NCI-H524 (cell line): Measurements from ENCODE around the gene TBC1D4.

Experiments used
- DNase-seq, 2 experiments: peaks; one replicate each; lab custom pipeline; 2025; lab: John Stamatoyannopoulos, UW

Gene TBC1D4

DNA sequence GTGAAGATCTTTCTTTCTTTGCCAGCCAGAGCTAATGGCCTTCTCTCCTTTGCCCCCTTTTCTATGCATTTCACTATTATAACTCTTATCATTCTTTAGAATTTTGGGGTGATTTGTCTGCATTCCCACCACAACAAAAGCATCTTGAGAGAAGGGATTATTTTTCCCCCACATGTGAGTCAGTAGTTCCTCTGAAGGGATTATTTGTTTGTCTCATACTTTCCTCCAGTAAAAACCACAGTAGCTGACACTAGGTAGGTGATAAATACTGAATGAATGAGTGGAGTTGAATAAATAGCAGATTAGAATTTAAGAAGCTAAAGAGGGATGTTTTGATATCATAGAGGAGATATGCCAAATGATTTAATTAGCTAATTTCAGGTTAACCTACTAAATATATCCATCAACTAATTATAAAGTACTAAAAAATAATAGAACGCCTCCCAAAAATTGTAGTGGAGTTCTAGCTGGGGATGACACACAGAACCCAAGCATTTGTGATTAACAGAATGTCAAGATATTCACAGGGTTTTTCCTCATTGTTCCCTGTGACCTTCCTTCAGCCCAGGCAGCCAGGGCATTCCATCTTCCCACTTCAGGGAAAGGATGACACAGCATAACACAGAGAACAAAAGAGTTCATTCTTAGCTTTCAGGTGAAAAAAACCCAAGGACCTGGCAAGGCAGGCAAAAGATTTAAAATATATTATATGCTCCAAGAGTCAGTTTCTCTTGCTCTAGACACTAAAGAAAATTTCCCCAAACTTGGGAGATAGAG lies 3.5 kb upstream of the TBC1D4 start:
- DNase-seq, result no peak

DNA sequence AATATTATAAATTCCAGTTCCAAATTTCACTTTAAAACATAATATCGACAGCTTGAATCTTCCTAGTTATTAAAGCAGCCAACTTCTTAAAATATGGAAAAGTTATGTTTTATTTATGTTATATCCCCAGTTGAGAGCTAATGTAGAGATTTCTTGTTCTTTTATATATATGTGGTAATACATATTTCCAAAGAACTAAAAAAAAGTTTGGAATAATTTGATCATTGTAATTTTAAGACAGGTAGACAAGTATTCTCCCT lies 781 bp upstream of the TBC1D4 start:
- no peak for DNase-seq

DNA sequence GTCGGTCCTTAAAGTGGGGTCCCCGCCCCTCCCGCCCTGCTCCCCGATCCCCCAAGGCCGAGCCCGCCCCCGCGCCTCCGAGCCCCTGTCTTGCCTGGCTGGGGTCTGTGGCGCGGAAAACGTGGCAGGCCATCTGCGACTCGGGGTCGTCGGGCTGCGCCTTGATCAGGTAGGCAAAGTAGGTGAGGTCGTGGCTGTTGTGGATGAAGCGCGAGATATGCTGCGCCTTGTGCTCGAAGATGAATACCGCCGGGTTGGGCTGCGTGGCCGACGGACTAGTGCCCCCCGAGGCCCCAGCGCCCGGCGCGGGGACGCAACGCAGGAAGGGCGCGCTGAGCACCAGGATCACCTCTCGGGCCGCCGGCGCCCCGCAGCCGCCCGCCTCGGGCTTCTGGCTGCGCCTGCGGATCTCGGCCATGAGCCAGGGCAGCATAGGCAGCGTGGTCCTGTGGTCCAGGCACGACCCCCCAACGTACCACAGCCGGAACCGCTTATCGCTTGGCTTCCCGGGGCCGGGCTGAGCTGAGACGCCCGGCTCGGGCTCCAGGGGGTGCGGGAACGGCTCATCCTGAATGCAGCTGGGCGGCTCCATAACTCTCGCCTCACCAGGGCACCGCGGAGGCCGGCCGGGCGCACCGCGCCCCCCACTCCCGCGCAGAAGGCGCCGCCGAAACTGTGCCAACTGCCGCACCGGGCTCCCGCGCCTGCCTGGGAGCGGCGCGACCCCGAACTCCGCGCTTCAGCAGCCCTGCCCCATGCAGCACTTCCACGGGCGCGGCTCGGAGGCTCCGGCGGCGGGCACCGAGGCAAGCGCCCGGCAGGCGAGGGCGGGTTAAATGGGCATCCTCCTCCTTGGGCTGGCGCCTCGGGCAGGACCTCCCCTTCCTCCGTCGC lies 546 bp downstream of the TBC1D4 start:
- DNase-seq, result peak; percentile 33 to 60

DNA sequence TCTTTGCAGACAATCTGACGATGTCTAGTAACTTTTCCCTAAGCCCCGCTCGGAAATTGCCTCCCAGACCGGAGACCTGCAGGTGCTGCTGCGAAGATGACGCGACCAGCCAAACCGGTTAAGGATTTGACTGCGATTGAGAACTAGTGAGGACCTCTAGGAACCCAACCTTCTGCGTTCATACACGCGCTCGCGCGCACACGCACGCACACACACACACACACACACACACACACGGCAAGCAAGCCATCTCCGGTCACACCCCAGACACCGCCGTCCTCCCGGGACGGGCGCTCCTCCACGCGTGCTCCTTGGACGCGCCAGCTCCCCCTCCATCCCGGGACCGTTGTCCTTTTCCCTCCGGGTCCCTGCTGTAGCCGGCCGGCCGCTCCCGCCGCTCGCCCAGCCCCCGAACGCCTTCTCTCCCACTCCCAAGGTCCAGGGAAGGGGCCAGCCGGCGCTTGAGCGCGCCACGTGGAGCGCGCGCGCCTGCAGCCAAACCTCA lies 1.2 kb downstream of the TBC1D4 start:
- DNase-seq, result peak; percentile 24 to 78

DNA sequence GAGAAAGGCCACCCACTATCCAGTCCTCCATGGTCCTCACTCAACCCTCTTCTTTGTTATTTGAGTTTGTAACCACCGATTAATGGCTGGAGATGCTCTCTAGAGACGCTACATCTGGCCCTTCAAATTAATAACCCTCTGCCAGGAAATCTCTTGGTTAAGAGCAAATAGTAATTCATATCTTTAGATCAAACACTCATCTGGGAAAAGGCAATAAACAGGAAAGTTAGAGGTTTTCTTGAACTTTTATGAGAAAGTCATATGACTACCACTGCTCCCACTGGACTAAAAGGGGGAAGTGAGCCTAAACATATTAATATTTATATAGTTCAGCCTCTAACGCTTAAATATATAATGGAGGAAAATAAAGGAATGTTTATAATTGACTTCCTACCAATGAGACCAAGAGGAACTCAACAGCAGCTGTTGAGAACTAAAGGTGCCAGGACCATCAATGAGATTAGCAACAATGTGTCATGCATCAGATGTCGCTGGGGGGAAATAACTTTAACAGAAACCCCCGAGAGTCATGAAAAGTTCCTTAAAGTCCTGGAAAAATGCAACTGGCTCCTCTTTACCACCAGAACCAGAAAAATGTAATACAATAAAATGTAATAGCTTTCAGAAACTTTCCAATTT lies 2.7 kb downstream of the TBC1D4 start:
- DNase-seq, result peak; percentile 8 to 62

DNA sequence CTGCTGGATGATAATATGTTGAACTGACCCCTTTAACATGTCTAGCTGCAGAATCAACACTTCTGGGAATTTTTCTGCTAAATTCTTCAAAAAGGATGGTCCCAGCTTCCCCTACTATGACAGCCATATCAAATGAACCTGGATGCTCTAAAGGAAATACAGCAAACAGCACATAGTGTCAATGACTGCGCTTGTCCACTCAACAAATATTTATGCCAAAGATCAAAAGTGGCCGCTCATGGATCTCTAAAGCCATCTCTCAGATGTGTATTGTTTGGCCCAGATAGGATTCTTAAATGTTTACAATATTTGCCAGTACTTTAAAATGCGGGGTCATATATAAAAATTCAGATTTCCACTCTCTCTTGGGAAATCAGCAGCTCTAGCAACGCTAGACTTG lies 3.3 kb downstream of the TBC1D4 start:
- DNase-seq, result no peak

DNA sequence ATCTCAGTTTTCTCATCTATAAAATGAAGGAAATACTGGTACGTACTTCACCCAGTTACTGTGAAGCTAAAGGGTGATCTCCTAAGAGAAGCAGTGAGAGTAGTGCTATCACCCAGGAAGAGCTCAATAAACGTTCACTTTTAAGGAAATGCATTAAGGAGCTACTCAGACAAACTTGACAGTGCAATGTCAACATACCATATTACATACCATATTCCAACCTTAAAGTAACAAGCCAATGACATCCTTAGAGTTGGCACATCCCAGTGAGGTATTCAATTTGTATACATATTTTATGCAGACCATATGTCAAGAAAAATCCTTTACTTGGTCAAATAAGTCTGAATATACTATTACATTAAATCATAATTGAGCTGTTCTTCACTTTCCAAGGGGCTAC lies 7.0 kb downstream of the TBC1D4 start:
- DNase-seq, result no peak

DNA sequence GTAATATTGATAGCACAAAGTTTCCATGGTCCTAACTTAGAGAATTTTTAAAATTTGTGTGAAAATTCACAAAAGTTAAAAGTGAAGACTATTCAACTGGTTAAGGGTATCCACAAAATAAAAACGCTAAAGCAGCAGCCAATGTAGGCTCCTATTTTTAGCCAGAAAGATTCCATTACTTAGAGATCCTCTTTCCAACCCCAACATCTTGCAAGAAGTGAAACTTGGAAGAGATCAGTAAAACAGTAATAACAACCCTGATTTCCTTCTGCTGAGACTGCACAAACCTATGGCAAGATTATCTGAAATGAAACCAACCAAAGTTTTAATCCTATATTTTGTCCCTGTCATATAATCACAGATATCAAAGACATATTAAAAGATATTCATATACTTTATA lies 8.5 kb downstream of the TBC1D4 start:
- DNase-seq, result no peak

DNA sequence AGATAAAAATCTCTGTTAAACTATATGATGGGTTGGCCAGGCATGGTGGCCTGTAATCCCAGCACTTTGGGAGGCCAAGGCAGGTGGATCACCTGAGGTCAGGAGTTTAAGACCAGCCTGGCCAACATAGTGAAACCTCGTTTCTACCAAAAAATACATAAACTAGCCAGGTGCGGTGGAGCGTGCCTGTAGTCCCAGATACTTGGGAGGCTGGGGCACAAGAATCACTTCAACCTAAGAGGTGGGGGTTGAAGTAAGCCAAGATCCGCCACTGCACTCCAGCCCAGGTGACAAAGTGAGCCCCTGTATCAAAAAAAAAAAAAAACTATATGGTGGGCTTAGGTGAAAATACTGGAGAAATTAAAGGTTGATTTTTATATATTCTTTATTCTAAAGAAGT lies 11.3 kb downstream of the TBC1D4 start:
- DNase-seq, result no peak

DNA sequence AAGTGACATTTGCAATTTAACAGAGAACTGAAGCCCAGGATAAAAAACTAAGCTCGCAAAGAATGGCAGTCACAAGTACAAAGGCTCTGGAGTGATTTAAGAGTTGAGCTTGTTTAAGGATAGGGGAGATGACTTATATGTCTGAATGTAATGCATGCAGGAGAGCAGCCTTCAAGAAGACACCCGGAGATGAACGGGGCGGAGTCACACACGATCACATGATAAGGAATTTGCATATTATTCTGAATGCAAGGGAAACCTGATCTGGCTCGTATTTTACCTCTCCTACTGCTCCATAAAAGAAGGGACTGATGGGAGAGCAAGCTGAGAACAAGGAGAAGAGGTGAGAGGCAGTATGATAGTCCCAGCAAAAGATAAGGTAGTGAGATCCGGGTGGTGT lies 12.9 kb downstream of the TBC1D4 start:
- no peak for DNase-seq

DNA sequence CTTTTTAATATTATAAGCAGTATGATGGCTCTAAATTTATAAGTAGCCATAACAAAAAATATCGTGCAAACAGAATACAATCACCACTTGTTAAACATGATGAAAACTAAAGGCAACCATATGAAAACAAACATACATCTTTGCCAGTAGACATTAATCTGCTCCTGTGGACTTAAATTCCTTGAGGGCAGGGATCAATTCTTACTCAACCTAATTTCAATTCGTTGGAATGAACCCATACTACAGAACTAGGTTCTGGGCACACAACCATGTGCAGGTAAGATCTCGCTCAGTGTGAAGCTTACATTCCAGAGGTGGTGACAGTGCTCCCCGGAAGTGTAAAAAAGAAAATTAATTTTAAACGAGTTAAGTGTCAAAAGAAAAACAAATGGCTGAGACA lies 13.4 kb downstream of the TBC1D4 start:
- no peak for DNase-seq

DNA sequence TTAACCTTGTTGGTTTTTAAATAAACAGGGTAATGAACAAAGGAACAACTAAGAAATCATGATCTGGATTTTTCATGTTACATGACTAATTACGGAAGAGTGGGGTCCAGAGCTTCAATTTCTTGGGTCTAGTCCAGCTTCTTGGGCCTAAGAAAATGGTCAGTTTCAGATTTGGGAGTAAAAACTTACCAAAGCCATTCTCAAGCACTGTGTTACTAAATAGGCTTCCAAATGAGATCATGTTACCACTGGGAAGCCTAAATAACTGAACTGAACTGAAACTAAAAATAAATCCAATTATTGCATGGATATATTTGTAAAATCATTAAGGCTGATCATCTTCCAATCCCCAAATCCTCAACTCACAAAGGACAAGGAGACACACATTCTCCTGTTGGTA lies 13.9 kb downstream of the TBC1D4 start:
- DNase-seq, result no peak

DNA sequence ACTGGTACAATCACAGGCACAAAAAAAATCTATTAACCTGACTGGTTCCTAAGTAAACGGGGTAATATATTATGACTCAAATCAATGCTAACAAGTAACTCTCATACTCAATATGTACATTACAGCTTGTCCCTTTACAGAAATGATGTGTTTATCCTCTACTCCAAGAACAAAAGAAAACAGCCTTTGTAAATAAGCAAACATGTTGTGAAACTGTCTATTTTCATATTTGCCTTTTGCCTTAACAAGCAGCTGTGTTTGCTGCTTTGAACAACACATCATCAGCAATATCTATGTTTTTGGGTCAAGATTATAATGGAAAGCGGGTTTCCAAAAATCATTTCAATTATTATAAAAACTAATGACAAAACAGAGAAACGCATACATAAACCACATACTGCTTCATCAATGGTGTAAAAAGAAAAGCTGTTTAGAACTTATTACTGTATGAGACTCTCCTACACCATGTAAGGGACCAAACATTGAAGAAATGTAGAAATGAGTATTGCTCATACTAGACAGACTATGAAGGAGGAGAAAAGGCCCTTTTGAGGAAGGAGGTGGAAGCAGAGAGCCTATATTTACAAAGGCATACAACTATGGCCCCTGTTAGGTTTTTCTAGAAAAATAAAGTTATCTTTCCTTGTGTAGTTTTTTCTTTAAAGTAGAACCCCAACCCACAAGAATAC lies 14.8 kb downstream of the TBC1D4 start:
- DNase-seq, result no peak

DNA sequence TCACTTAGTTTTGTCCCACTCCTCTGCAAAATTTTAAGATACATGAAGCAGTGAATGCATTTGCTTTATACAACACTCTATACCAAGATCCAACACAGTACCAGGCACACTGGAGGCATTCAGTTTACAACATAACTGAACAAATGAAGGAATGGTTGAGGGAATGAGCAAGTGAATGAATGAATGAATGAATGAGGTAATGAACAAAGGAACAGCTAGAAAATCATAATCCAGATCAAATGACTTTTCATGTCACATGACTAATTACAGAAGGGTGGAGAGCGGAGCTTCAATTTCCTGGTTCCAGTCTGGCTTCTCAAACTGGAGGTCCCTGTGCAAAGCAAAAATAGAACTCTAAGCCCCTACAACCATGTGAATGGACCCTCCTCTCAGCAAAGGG lies 16.7 kb downstream of the TBC1D4 start:
- DNase-seq, result no peak

DNA sequence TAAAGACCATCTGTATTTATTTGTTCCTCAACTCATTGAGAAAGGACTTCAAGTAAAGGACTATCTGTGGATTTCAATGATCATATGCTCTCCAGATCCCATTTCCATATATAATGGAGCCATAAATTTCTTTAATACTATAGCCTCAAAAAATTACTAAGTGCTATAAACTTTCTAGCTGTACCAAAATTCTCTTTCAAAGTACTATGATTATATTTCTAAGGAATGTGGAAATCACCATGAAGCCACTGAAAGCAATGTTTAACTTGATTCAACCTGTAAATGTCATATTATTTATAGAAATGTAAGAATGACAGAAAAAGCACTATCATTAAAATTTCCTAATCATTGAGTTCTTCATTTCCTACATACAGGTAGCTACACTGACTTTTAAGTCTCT lies 20.7 kb downstream of the TBC1D4 start:
- no peak for DNase-seq

DNA sequence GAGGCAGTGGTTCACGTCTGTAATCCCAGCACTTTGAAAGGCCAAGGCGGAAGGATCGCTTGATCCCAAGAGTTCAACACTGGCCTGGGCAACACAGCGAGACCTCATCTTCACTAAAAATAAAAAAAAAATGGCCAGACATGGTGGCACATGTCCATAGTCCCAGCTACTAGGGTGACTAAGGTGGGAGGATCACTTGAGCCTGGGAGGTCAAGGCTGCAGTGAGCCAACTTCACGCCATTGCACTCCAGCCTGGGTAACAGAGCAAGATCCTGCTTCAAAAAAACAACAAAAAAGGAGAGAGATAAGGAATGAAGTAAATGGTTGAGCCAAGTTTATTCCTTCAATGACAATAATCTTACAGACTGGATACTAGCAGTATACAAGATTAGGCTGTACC lies 21.3 kb downstream of the TBC1D4 start:
- no peak for DNase-seq

DNA sequence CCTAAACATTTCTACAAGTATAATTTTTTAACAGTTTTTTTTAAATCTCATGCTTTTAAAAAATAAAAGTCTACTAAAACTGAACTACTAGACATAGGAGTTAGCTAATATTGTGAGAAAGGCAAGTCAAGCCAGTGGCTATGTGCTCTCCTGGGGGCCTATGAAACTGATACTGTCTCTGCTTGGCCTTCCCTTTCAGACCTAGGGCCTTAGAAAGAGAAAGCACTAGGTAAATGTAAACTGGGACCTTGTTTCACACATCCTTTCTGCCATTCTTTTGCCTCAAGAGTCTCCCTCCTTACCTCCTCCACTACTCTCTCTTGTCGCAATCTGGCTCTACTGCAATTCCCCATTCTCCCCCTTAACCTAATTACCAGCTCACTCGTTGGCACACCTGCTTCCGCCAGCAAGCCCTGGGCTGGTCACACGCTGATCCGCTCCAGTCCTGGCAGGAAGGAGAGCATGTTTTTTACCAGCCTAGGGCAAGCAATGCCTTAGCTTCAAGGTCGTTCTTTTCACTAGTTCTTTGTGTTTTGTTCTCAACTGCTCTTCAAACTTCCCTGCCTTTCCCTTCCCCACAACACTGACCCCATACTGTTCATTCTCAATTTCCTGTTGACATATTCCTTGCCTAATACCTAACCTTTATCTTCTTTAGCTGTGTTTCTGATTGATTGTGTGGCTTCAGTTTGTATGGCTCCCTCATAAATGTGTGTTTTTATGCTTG lies 23.1 kb downstream of the TBC1D4 start:
- peak; percentile 75 to 84 for DNase-seq

DNA sequence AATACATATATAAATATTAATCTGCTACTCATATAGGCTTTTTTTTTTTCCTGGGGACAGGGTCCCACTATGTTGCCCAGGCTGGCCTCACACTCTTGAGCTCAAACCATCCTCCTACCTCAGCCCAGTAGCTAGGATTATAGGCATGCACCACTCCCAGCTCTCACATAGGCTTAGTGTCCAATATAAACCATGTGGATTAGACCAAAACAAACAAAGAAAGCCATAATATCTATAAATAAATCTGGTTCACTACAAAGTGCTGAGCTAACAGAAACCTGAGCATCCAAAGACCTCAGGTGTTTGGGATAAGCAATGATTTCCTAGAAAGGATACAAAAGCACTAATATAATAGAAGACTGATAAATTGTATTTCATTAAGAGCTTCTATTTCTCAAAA lies 26.0 kb downstream of the TBC1D4 start:
- no peak for DNase-seq

DNA sequence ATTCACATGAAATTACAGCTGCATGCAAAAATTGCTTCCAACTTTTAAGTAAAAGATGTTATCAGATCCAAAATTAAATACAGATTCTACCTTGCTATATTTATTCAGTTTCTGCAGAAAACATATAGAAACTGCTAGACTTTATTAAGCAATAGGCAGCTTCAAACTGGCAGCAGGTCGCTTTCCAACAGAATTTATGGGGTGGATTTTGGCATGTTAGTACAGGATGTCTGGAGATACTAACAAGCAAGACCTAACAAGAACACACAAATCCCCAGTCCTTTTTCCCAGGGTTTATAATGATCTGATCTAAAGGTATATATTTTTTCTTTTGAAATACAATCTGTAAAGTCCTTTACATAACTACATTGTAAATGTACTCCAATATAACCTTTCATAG lies 27.5 kb downstream of the TBC1D4 start:
- no peak for DNase-seq

DNA sequence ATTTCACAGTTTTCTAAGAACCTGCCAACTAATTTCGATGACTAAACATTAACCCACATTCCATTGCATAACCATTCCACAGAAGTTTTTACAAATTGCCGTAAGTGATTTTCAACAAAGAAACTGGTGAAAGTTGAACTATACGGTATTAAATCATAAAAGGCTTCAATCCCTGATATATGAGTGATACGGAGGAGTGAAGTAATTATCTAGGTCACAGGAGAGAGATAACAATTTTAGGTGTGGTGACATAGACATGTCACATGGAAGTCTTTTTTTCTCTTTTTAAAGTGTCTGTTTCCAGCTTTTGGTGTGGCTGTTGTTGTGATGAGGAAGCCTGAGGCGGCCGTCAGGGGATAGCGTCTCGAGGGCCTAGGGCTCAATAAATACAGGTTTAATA lies 29.4 kb downstream of the TBC1D4 start:
- DNase-seq, result no peak

DNA sequence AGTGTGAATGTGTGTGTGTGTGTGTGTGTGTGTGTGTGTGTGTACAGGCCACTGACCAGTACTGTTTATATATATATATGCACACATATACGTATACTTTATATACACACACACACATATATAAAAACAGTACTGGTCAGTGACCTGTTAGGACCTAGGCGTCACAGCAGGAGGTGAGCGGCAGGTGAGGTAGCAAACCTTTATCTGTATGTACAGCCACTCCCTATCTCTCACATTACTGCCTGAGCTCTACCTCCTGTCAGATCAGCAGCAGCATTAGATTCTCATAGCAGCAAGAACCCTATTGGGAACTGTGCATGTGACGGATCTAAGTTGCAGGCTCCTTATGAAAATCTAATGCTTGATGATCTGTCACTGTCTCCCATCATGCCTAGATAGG lies 34.5 kb downstream of the TBC1D4 start:
- DNase-seq, result no peak

DNA sequence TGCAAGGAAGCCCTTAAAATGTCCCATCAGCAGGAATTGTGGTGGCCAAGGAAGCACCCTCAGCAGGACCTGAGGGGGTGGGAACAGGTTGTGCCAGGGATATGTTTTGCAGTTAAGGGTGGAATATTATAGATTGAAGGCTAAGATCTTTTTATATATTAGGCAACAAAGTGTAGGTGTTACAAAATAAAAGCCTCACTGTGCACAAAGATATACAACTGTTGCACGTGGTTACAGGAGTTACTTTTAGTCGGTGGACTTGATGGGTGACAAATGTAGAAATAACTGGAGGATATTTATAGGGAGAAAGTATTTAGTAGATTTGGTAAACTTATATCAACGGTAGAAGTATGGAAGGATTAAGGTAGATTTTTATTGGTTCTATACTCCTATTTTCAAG lies 35.1 kb downstream of the TBC1D4 start:
- DNase-seq, result no peak
